PC-3 (cell line): ENCODE data around the gene CNTNAP2. TPM values are rescaled to one million over a fixed set of nuclear protein-coding genes. Genes with fewer than 3 reads are reported as not detected.

ENCODE experiments used
- ATAC-seq: fragments of 200-7000 bp; cut with Tn5 transposase; 2 replicates; pipeline ENCODE4 v1.9.1; 2020; ENCODE audit warnings: mild to moderate bottlenecking, moderate library complexity
- BruUV-seq: library from RNA; stranded (reverse); fragments of 400-500 nt; replicated peaks from 2 replicates; lab custom pipeline; 2021; lab: Mats Ljungman, UMichigan
- CTCF ChIA-PET: fragments of 300-600 bp; sonication (Branson Sonifier 250); formaldehyde crosslinking; loops from one replicate; lab custom pipeline; 2022; ENCODE audit warnings: antibody characterized with exemption; lab: Charles Lee
- POLR2A ChIA-PET: fragments of 300-600 bp; sonication (Branson Sonifier 250); formaldehyde crosslinking; loops from one replicate; lab custom pipeline; 2022; ENCODE audit warnings: antibody characterized with exemption; ENCODE audit not compliant: unreplicated experiment; lab: Charles Lee
- DNase-seq: peaks from one replicate; pipeline ENCODE4 v3.0.0-alpha.2; 2015
- H2AFZ ChIP-seq: fragments of 300-600 bp; sonication (generic); 2 replicates; pipeline ENCODE4 v1.6.0; 2016; ENCODE audit warnings: antibody characterized with exemption, low read length
- H3F3A ChIP-seq: fragments of 300-600 bp; sonication (generic); one replicate; pipeline ENCODE4 v1.6.0; 2017; ENCODE audit warnings: antibody characterized with exemption, low read length, control low read depth, mild to moderate bottlenecking; ENCODE audit not compliant: unreplicated experiment
- H3K27ac ChIP-seq: fragments of 300-600 bp; sonication (generic); 2 replicates; pipeline ENCODE4 v1.5.1; 2016; ENCODE audit warnings: mild to moderate bottlenecking, low read length
- H3K27me3 ChIP-seq: fragments of 300-600 bp; sonication (generic); 2 replicates; pipeline ENCODE4 v1.6.1; 2016; ENCODE audit warnings: low read length, mixed read lengths
- H3K36me3 ChIP-seq: fragments of 300-600 bp; sonication (generic); 2 replicates; pipeline ENCODE4 v1.6.1; 2016; ENCODE audit warnings: low read depth, mixed run types, low read length, mixed read lengths
- H3K4me1 ChIP-seq: fragments of 300-600 bp; sonication (generic); 2 replicates; pipeline ENCODE4 v1.5.1; 2016; ENCODE audit warnings: low read length; ENCODE audit not compliant: insufficient read depth
- H3K4me2 ChIP-seq: fragments of 300-600 bp; sonication (generic); 2 replicates; pipeline ENCODE4 v1.6.0; 2016; ENCODE audit warnings: low read length
- H3K4me3 ChIP-seq: fragments of 300-600 bp; sonication (generic); 2 replicates; pipeline ENCODE4 v1.5.1; 2016; ENCODE audit warnings: mild to moderate bottlenecking, low read length, mixed read lengths
- H3K79me2 ChIP-seq: fragments of 300-600 bp; sonication (generic); 2 replicates; pipeline ENCODE4 v1.6.1; 2017; ENCODE audit warnings: low read length, mixed read lengths
- H3K9ac ChIP-seq: fragments of 300-600 bp; sonication (generic); 2 replicates; pipeline ENCODE4 v1.6.0; 2016; ENCODE audit warnings: mild to moderate bottlenecking, low read length
- H3K9me2 ChIP-seq: fragments of 300-600 bp; sonication (generic); replicated peaks from 2 replicates; pipeline ENCODE4 v1.6.1; 2016; ENCODE audit warnings: mixed run types, low read length, mixed read lengths
- H3K9me3 ChIP-seq: fragments of 300-600 bp; sonication (generic); 2 replicates; pipeline ENCODE4 v1.6.1; 2016; ENCODE audit warnings: low read length, mixed read lengths
- H4K20me1 ChIP-seq: fragments of 300-600 bp; sonication (generic); 2 replicates; pipeline ENCODE4 v1.6.1; 2016; ENCODE audit warnings: low read length, mixed read lengths
- CTCF ChIP-seq: fragments of 300-600 bp; sonication (generic); conservative IDR thresholded peaks from 2 replicates; pipeline ENCODE4 v1.5.1; 2017; ENCODE audit warnings: antibody characterized with exemption, low read depth, mild to moderate bottlenecking, low read length
- EZH2 ChIP-seq: fragments of 300-600 bp; sonication (generic); IDR thresholded peaks from one replicate; pipeline ENCODE4 v1.6.1; 2017; ENCODE audit warnings: antibody characterized with exemption, mild to moderate bottlenecking, low read length; ENCODE audit not compliant: unreplicated experiment
- EZH2phosphoT487 ChIP-seq: fragments of 300-600 bp; sonication (generic); IDR thresholded peaks from 2 replicates; pipeline ENCODE4 v1.6.1; 2018; ENCODE audit warnings: mild to moderate bottlenecking, antibody characterized with exemption, low read length, borderline replicate concordance
- intact Hi-C: fragments of 100-400 bp; cut with micrococcal nuclease; formaldehyde crosslinking; loops from 2 replicates; pipeline ENCODE4 v1.9.0; 2023
- total RNA-seq: library from RNA; depleted of rRNA; stranded (reverse); fragments of >200 nt; gene quantifications from 2 replicates; pipeline ENCODE4 v1.2.3, GENCODE V29; 2014

CNTNAP2 gene
- total RNA-seq, 1 experiment from 2014 or later: 1.5 TPM

DNA sequence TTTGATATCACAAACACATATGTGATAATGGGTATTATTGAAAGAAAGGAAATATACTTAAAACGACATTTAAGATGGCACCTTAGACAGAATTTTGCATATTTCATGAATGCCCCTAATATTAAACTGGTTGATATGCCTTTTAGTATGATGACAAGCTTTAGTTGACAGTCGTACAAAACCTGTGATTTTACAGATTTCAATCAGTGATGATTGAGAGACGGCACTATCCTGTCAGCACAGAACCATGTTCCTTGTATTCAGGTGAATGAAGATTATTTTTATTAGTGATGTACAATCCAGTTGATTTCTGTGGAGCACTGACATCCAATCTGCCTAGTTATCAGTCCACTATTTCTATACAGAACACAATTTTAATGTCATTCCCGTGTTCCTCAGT is 333.0 kb downstream of the CNTNAP2 start:
- no peaks in the 10 kb centered on the region for H3K36me3 ChIP-seq
- no peak overlapping the region for H3K27ac ChIP-seq
- TF ChIP-seq CTCF (no peak), EZH2 (no peak), EZH2phosphoT487 (no peak)
- H3K27me3 ChIP-seq: no peaks in the 10 kb centered on the region
- ATAC-seq (no peak), DNase-seq (no peak)
- H3K9ac ChIP-seq: no peak overlapping the region
- H4K20me1 ChIP-seq: no peaks in the 10 kb centered on the region
- CTCF ChIA-PET: no interaction called here
- POLR2A ChIA-PET: no interaction called here
- no peak overlapping the region for H3K4me3 ChIP-seq
- no peaks in the 10 kb centered on the region for H3K4me1 ChIP-seq
- BruUV-seq: no TSS peak
- no peaks in the 10 kb centered on the region for H3K9me2 ChIP-seq
- H2AFZ ChIP-seq: no peak overlapping the region
- no peak overlapping the region for H3K4me2 ChIP-seq
- no peaks in the 10 kb centered on the region; the same call in 1 of the 2 replicates for H3K9me3 ChIP-seq
- no peaks in the 10 kb centered on the region for H3K79me2 ChIP-seq
- no peaks in the 10 kb centered on the region for H3F3A ChIP-seq
- intact Hi-C loops: no loop called here

DNA sequence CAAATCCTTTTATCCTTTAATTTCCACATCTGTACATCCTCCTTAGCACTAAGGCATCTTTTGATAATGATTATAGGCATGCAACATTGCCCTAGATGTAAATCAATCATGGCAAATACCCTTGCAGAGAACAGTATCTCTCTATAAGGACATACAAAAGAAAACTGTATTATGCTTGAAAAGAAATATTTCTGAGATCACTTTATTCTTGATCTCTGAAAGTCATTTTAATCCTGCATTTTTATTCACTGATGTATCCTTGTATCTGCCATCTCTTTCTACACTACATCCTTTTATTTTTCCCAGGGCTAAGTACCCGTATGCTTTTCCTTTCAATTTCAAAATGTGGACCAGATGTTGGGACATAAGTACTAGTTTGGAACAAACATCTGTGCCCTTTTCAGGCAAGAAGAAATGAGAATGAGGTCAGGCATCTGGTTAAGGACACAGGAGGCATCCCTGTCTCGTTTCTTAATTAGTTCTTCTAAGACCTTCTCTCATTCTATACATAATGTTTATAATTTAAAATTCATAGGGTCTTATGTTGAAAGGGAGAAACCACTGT is 338.6 kb downstream of the CNTNAP2 start:
- no peak overlapping the region for H3K4me2 ChIP-seq
- H4K20me1 ChIP-seq: no peaks in the 10 kb centered on the region
- H3K79me2 ChIP-seq: no peaks in the 10 kb centered on the region
- no peak overlapping the region for H3K27ac ChIP-seq
- CTCF ChIA-PET: no interaction called here
- ATAC-seq: no peak
- POLR2A ChIA-PET: no interaction called here
- H3K9me3 ChIP-seq: no peaks in the 10 kb centered on the region
- DNase-seq: no peak
- no peaks in the 10 kb centered on the region for H3F3A ChIP-seq
- TF ChIP-seq EZH2 (no peak), EZH2phosphoT487 (no peak), CTCF (no peak)
- BruUV-seq: no TSS peak
- no peaks in the 10 kb centered on the region for H3K4me1 ChIP-seq
- intact Hi-C loops: no loop called here
- H3K9ac ChIP-seq: no peak overlapping the region
- H3K9me2 ChIP-seq: no peaks in the 10 kb centered on the region
- H3K27me3 ChIP-seq: no peaks in the 10 kb centered on the region
- H3K36me3 ChIP-seq: no peaks in the 10 kb centered on the region
- H3K4me3 ChIP-seq: no peak overlapping the region
- no peak overlapping the region for H2AFZ ChIP-seq

DNA sequence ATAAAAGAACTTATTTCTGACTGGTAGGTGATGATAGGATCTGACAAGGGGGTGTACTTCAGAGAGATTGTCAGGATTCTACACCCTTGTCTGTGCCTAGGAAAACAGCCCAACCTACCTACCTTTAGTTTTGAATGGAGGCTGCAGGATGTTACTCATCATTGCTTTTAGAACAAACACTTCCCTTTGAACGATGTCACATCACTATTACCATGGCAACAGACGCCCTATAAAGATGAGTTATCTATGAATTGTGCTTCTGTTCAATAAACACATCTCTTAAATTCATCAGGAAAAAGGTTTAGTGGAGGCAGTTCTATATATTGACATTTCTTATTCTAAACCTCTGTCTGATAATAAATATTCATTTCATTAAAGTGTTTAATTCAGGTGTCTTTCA is 362.4 kb downstream of the CNTNAP2 start:
- Histone ChIP-seq H3K79me2 (no peaks in the 10 kb centered on the region), H3K4me3 (no peak overlapping the region), H3K9me3 (no peaks in the 10 kb centered on the region), H3K36me3 (no peaks in the 10 kb centered on the region), H3K27me3 (no peaks in the 10 kb centered on the region), H3K27ac (no peak overlapping the region), H3K4me2 (no peak overlapping the region), H3K9ac (no peak overlapping the region), H4K20me1 (no peaks in the 10 kb centered on the region), H3K4me1 (no peaks in the 10 kb centered on the region), H3K9me2 (no peaks in the 10 kb centered on the region), H3F3A (no peaks in the 10 kb centered on the region), H2AFZ (no peak overlapping the region)
- ChIA-PET POLR2A (no interaction called here), CTCF (interaction anchor here (0.6 kb wide), 1 partner anchor 25 kb away, joined by 3 read pairs; no protein-coding TSS in a partner anchor)
- DNase-seq: peak; percentile 25
- ATAC-seq: peak; percentile 69
- intact Hi-C loops: no loop called here
- no TSS peak for BruUV-seq
- TF ChIP-seq EZH2 (no peak), EZH2phosphoT487 (no peak), CTCF (no peak)
